Endothelial cell of umbilical vein (primary cell): ENCODE results near the gene PRICKLE4. TPM values are rescaled to one million over a fixed set of nuclear protein-coding genes. Genes with fewer than 3 reads are reported as not detected.

Source experiments
- BruUV-seq: library from RNA; stranded (reverse); fragments of 400-500 nt; replicated peaks from 2 replicates; lab custom pipeline; 2021; lab: Mats Ljungman, UMichigan
- CTCF ChIA-PET: fragments of 300-600, 350-600 bp; sonication (Branson Sonifier 250); formaldehyde crosslinking; loops from one replicate; lab custom pipeline; 2021; ENCODE audit warnings: antibody characterized with exemption, inconsistent platforms; lab: Charles Lee
- POLR2A ChIA-PET: fragments of 300-600, 350-600 bp; sonication (Branson Sonifier 250); formaldehyde crosslinking; loops from one replicate; lab custom pipeline; 2021; ENCODE audit warnings: antibody characterized with exemption, inconsistent platforms; lab: Charles Lee
- DNase-seq: peaks from one replicate; pipeline ENCODE4 v3.0.0-alpha.2; 2011; ENCODE audit warnings: low read depth, low spot score
- FAIRE-seq: peaks from 2 replicates; lab custom pipeline; 2011; peaks lifted over from hg19 to GRCh38; lab: Jason Lieb, UNC
- H2AFZ ChIP-seq: 2 replicates; pipeline ENCODE4 v1.6.0; 2012; ENCODE audit warnings: low read depth, low read length, control low read depth, inconsistent platforms
- H3K27ac ChIP-seq: 2 replicates; pipeline ENCODE4 v1.5.1; 2011; ENCODE audit warnings: low read depth, mild to moderate bottlenecking, control low read depth, low read length, moderate library complexity; ENCODE audit not compliant: insufficient read depth
- H3K27me3 ChIP-seq, 2 experiments: 2 replicates each; pipeline versions ENCODE4 v1.6.0 to v1.6.1; 2011; ENCODE audit warnings: low read length in 2 of 2, mixed read lengths in 1 of 2; ENCODE audit not compliant: control insufficient read depth in 2 of 2, insufficient read depth in 2 of 2
- H3K36me3 ChIP-seq, 2 experiments: 2 replicates in 1 of 2; 3 replicates in 1 of 2; pipeline ENCODE4 v1.5.1; 2011; ENCODE audit warnings: low read length in 2 of 2, mild to moderate bottlenecking in 1 of 2, moderate library complexity in 1 of 2; ENCODE audit not compliant: control insufficient read depth in 2 of 2, insufficient read depth in 2 of 2; ENCODE audit errors: extremely low read depth in 1 of 2
- H3K4me1 ChIP-seq: 3 replicates; pipeline ENCODE4 v1.5.1; 2011; ENCODE audit warnings: mild to moderate bottlenecking, low read length; ENCODE audit not compliant: control insufficient read depth, insufficient read depth; ENCODE audit errors: extremely low read depth
- H3K4me2 ChIP-seq: 2 replicates; pipeline ENCODE4 v1.6.1; 2011; ENCODE audit warnings: low read length, control low read depth, mixed read lengths; ENCODE audit not compliant: insufficient read depth
- H3K4me3 ChIP-seq, 3 experiments: fragments of 200-600 bp in 1 of 3; sonication (generic), shearing (Covaris generic) in 1 of 3; replicated peaks in 1 of 3; 2 replicates each; pipeline ENCODE4 v1.5.1; 2011 to 2016; ENCODE audit warnings: control low read depth in 3 of 3, low read length in 3 of 3, mild to moderate bottlenecking in 2 of 3, inconsistent platforms in 1 of 3, low read depth in 1 of 3, moderate library complexity in 1 of 3; ENCODE audit not compliant: insufficient read depth in 1 of 3
- H3K79me2 ChIP-seq: 2 replicates; pipeline ENCODE4 v1.6.0; 2012; ENCODE audit warnings: low read length, inconsistent platforms; ENCODE audit not compliant: control insufficient read depth, insufficient read depth
- H3K9ac ChIP-seq: replicated peaks from 2 replicates; pipeline ENCODE3; 2011; ENCODE audit warnings: low read length, control low read depth; ENCODE audit not compliant: insufficient read depth; ENCODE audit errors: extremely low read depth
- H3K9me1 ChIP-seq: replicated peaks from 3 replicates; pipeline ENCODE4 v1.6.0; 2011; ENCODE audit warnings: mild to moderate bottlenecking, low read length; ENCODE audit not compliant: control insufficient read depth, insufficient read depth; ENCODE audit errors: extremely low read depth
- H3K9me3 ChIP-seq: replicated peaks from 2 replicates; pipeline ENCODE4 v1.5.1; 2012; ENCODE audit warnings: low read length, inconsistent platforms; ENCODE audit not compliant: control insufficient read depth, insufficient read depth
- H4K20me1 ChIP-seq: replicated peaks from 2 replicates; pipeline ENCODE3; 2011; ENCODE audit warnings: mild to moderate bottlenecking, low read length; ENCODE audit not compliant: control insufficient read depth, insufficient read depth; ENCODE audit errors: extremely low read depth
- CTCF ChIP-seq, 2 donors: IDR thresholded peaks; 1 replicate in 1 of 2; 2 replicates in 1 of 2; pipeline ENCODE4 v1.5.1; 2011; ENCODE audit warnings: low read length in 2 of 2, mild to moderate bottlenecking in 2 of 2, moderate library complexity in 2 of 2, control low read depth in 1 of 2, inconsistent platforms in 1 of 2, low read depth in 1 of 2; ENCODE audit not compliant: insufficient read depth in 1 of 2; ENCODE audit errors: extremely low read depth in 1 of 2
- EZH2 ChIP-seq: IDR thresholded peaks from 2 replicates; pipeline ENCODE4 v1.6.1; 2012; ENCODE audit warnings: borderline replicate concordance, low read depth, mild to moderate bottlenecking, moderate library complexity, low read length, inconsistent platforms; ENCODE audit not compliant: severe bottlenecking
- FOS ChIP-seq: IDR thresholded peaks from 2 replicates; pipeline ENCODE4 v1.6.1; 2011; ENCODE audit warnings: mild to moderate bottlenecking, low read length, moderate library complexity, borderline replicate concordance; ENCODE audit not compliant: insufficient read depth
- GATA2 ChIP-seq: IDR thresholded peaks from 2 replicates; pipeline ENCODE4 v1.7.0; 2011; ENCODE audit warnings: low read depth, mild to moderate bottlenecking, moderate library complexity, mixed read lengths, low read length; ENCODE audit not compliant: insufficient read length, insufficient read depth
- JUN ChIP-seq: IDR thresholded peaks from 2 replicates; pipeline ENCODE4 v1.6.1; 2011; ENCODE audit warnings: borderline replicate concordance, low read depth; ENCODE audit not compliant: insufficient read length, insufficient read depth
- MYC ChIP-seq: IDR thresholded peaks from one replicate; pipeline ENCODE4 v1.6.1; 2011; ENCODE audit warnings: mild to moderate bottlenecking, low read depth, low read length
- POLR2A ChIP-seq: IDR thresholded peaks from 2 replicates; pipeline ENCODE4 v1.6.1; 2012; ENCODE audit warnings: low read depth, mild to moderate bottlenecking, control low read depth, low read length
- POLR2AphosphoS5 ChIP-seq: IDR thresholded peaks from 2 replicates; pipeline ENCODE4 v1.6.1; 2012; ENCODE audit warnings: low read depth, mild to moderate bottlenecking, control low read depth, low read length, moderate library complexity; ENCODE audit not compliant: insufficient read depth
- dilution Hi-C: fragments of 300-500 bp; cut with MboI; formaldehyde crosslinking; loops from one replicate; pipeline ENCODE4 v1.15.0; 2019; ENCODE audit warnings: low sequenced_read_pairs; ENCODE audit not compliant: extremely low pct_ligation_motif_present
- intact Hi-C: fragments of 100-400 bp; cut with micrococcal nuclease; formaldehyde crosslinking; loops from one replicate; pipeline ENCODE4 v1.10.0; 2022
- polyA plus RNA-seq, 4 experiments: library from polyadenylated mRNA; depleted of rRNA in 3 of 4; stranded (reverse) in 3 of 4; unstranded in 1 of 4; fragments of >200 nt; gene quantifications; 2 replicates each; pipeline versions ENCODE4 v1.2.1 to v1.2.3, GENCODE V29; 2011 to 2012; ENCODE audit warnings: missing spikeins in 1 of 4
- total RNA-seq: library from RNA; stranded (reverse); gene quantifications from 2 replicates; pipeline ENCODE4 v1.2.3, GENCODE V29; 2021
- TF ChIP-seq, protein P1 (sequence below): IDR thresholded peaks from 2 replicates; pipeline ENCODE4 v1.6.1; 2011; ENCODE audit not compliant: insufficient read depth, insufficient read length

The PRICKLE4 gene
- total and polyA plus RNA-seq, 2 donors (not counting 3 experiments of a cell fraction or from before 2014, with no cell fraction given): 1.0 to 3.3 TPM

- H3K36me3 ChIP-seq: no peaks in the 10 kb centered on the region
- intact Hi-C loops: no loop called here
- no TSS peak for BruUV-seq
Observed at GRCh38 chr6:41748542-41748941, 32.0 kb upstream of the PRICKLE4 start.

GRCh38 chr6:41750374-41750773, 30.2 kb upstream of the PRICKLE4 start:
- Histone ChIP-seq H3K4me1 (no peaks in the 10 kb centered on the region), H3K36me3 (no peaks in the 10 kb centered on the region), H3K27ac (no peak overlapping the region), H3K79me2 (no peaks in the 10 kb centered on the region), H3K27me3 (peaks cover 6 to 7% of the 10 kb centered on the region in 2 experiments), H3K9me1 (no peaks in the 10 kb centered on the region), H3K9ac (no peak overlapping the region), H4K20me1 (no peaks in the 10 kb centered on the region), H3K9me3 (no peaks in the 10 kb centered on the region), H3K4me3 (no peak overlapping the region), H2AFZ (no peak overlapping the region), H3K4me2 (no peak overlapping the region)
- dilution Hi-C loops (no loop called here), intact Hi-C loops (no loop called here)
- ChIA-PET CTCF (no interaction called here), POLR2A (interaction anchor here (0.6 kb wide), 1 partner anchor 16 kb away, joined by 8 read pairs; no protein-coding TSS in a partner anchor)
- no peak for FAIRE-seq
- DNase-seq: no peak
- BruUV-seq: no TSS peak
- no peak for TF ChIP-seq CTCF (IDR thresholded peaks at IDR 0.05; ENCODE audit: extremely low read depth in 1 of 2, insufficient read depth in 1 of 2, low read depth in 1 of 2, low read length in 2 of 2)
- TF ChIP-seq GATA2: no peak
- TF ChIP-seq MYC: no peak
- TF ChIP-seq FOS: no peak
- TF ChIP-seq, protein P1, sequence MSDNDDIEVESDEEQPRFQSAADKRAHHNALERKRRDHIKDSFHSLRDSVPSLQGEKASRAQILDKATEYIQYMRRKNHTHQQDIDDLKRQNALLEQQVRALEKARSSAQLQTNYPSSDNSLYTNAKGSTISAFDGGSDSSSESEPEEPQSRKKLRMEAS: no peak
- no peak for TF ChIP-seq EZH2
- TF ChIP-seq POLR2AphosphoS5: no peak
- TF ChIP-seq POLR2A: no peak
- no peak for TF ChIP-seq JUN

More at GRCh38 chr6:41748542-41748941, 32.0 kb upstream of the PRICKLE4 start:
- ChIA-PET POLR2A (no interaction called here), CTCF (interaction anchor here (1.0 kb wide), 1 partner anchor 31 kb away, joined by 3 read pairs; the partner anchor contains the start of gene FRS3)
- H3K9me1 ChIP-seq: no peaks in the 10 kb centered on the region
- TF ChIP-seq GATA2 (no peak), MYC (no peak)
- TF ChIP-seq, protein P1: no peak
- no peak overlapping the region for H3K9ac ChIP-seq
- no peaks in the 10 kb centered on the region for H3K9me3 ChIP-seq
- H3K4me2 ChIP-seq: no peak overlapping the region
- DNase-seq (no peak), FAIRE-seq (no peak)
- H3K4me3 ChIP-seq: no peak overlapping the region
- H4K20me1 ChIP-seq: no peaks in the 10 kb centered on the region
- no peak overlapping the region for H3K27ac ChIP-seq
- dilution Hi-C loops: no loop called here
- no peak overlapping the region for H2AFZ ChIP-seq
- H3K79me2 ChIP-seq: no peaks in the 10 kb centered on the region
- peaks cover under 1 to 3% of the 10 kb centered on the region in 2 experiments for H3K27me3 ChIP-seq
- no peaks in the 10 kb centered on the region for H3K4me1 ChIP-seq
